Measurements from ENCODE around the gene GBE1.
A peak's percentile ranks its signal among the peaks of the same experiment; 100 is the strongest.
"Not testable (repeated sequence)": the region's sequence is repeated elsewhere in the genome, so short reads cannot be mapped to it uniquely, and the experiment has no call there.

The GBE1 gene

GRCh38 chr3:81760924-81761903, at the start of gene GBE1:
TSS of gene GBE1 (minus strand) at chr3:81761645. CDS start at chr3:81761517, 128 bp downstream.
- peak within 1 kb of the TSS; percentile 72 for H3K4me3 ChIP-seq (ENCODE audit: low read depth, low read length)

GRCh38 chr3:81808900-81809299, 47.5 kb upstream of the GBE1 start:
- H3K4me3 ChIP-seq (ENCODE audit: low read depth, low read length), result no peak overlapping the region

- no peak overlapping the region for H3K4me3 ChIP-seq (ENCODE audit: low read depth, low read length)
Measured at GRCh38 chr3:81799403-81799802, 38.0 kb upstream of the GBE1 start.

- no peak overlapping the region for H3K4me3 ChIP-seq (ENCODE audit: low read depth, low read length)
Measured at GRCh38 chr3:81793410-81793809, 32.0 kb upstream of the GBE1 start.

GRCh38 chr3:81790117-81790516, 28.7 kb upstream of the GBE1 start:
- H3K4me3 ChIP-seq (ENCODE audit: low read depth, low read length), result no peak overlapping the region

GRCh38 chr3:81789691-81790090, 28.2 kb upstream of the GBE1 start:
- no peak overlapping the region for H3K4me3 ChIP-seq (ENCODE audit: low read depth, low read length)

- H3K4me3 ChIP-seq (ENCODE audit: low read depth, low read length), result no peak overlapping the region
Measured at GRCh38 chr3:81788610-81789009, 27.2 kb upstream of the GBE1 start.

- no peak overlapping the region for H3K4me3 ChIP-seq (ENCODE audit: low read depth, low read length)
Measured at GRCh38 chr3:81788044-81788443, 26.6 kb upstream of the GBE1 start.

- H3K4me3 ChIP-seq (ENCODE audit: low read depth, low read length), result no peak overlapping the region
Measured at GRCh38 chr3:81782585-81782984, 21.1 kb upstream of the GBE1 start.

- H3K4me3 ChIP-seq (ENCODE audit: low read depth, low read length), result no peak overlapping the region
Measured at GRCh38 chr3:81778678-81779182, 17.3 kb upstream of the GBE1 start.

GRCh38 chr3:81776643-81777042, 15.2 kb upstream of the GBE1 start:
- H3K4me3 ChIP-seq (ENCODE audit: low read depth, low read length), result no peak overlapping the region

GRCh38 chr3:81770710-81771109, 9.3 kb upstream of the GBE1 start:
- no peak overlapping the region for H3K4me3 ChIP-seq (ENCODE audit: low read depth, low read length)

GRCh38 chr3:81769299-81769698, 7.9 kb upstream of the GBE1 start:
- no peak overlapping the region for H3K4me3 ChIP-seq (ENCODE audit: low read depth, low read length)

- H3K4me3 ChIP-seq (ENCODE audit: low read depth, low read length), result not testable (repeated sequence)
Measured at GRCh38 chr3:81767250-81767859, 5.9 kb upstream of the GBE1 start.

GRCh38 chr3:81765400-81765799, 4.0 kb upstream of the GBE1 start:
- H3K4me3 ChIP-seq (ENCODE audit: low read depth, low read length), result no peak overlapping the region

- H3K4me3 ChIP-seq (ENCODE audit: low read depth, low read length), result no peak overlapping the region
Measured at GRCh38 chr3:81764665-81765064, 3.2 kb upstream of the GBE1 start.

- H3K4me3 ChIP-seq (ENCODE audit: low read depth, low read length), result no peak overlapping the region
Measured at GRCh38 chr3:81764002-81764401, 2.6 kb upstream of the GBE1 start.

- no peak overlapping the region for H3K4me3 ChIP-seq (ENCODE audit: low read depth, low read length)
Measured at GRCh38 chr3:81763001-81763400, 1.6 kb upstream of the GBE1 start.

GRCh38 chr3:81761904-81762580, 597 bp upstream of the GBE1 start:
- peak overlapping the region; percentile 72 for H3K4me3 ChIP-seq (ENCODE audit: low read depth, low read length)

- H3K4me3 ChIP-seq (ENCODE audit: low read depth, low read length), result peak overlapping the region; percentile 72
Measured at GRCh38 chr3:81760215-81760614, 1.2 kb downstream of the GBE1 start.

- H3K4me3 ChIP-seq (ENCODE audit: low read depth, low read length), result not testable (repeated sequence)
Measured at GRCh38 chr3:81758771-81759170, 2.7 kb downstream of the GBE1 start.
